Measurements from ENCODE around the gene BRSK2.

Gene BRSK2

GRCh38 chr11:1466784-1467183 is 77.0 kb downstream of the BRSK2 start:
- no peak overlapping the region for H3K27ac ChIP-seq (ENCODE audit: low read length)
- no peaks in the 10 kb centered on the region for H3K9me3 ChIP-seq (ENCODE audit: control insufficient read depth in 2 of 2, low read length in 2 of 2)
- no peak overlapping the region for H3K9ac ChIP-seq (ENCODE audit: low read length in 2 of 2)
- no peak overlapping the region for H3K4me3 ChIP-seq (ENCODE audit: low read length in 2 of 2)
- H3K27me3 ChIP-seq (ENCODE audit: control insufficient read depth in 1 of 2, insufficient read depth in 2 of 2, low read length in 2 of 2), result no peaks in the 10 kb centered on the region
- H3K4me1 ChIP-seq (ENCODE audit: control insufficient read depth, insufficient read depth, low read length), result peaks cover 16% of the 10 kb centered on the region
- H3K36me3 ChIP-seq (ENCODE audit: control insufficient read depth in 2 of 2, insufficient read depth in 2 of 2, low read length in 2 of 2), result peaks cover 22 to 28% of the 10 kb centered on the region in 2 donors

- no peak overlapping the region for H3K27ac ChIP-seq (ENCODE audit: low read length)
- no peaks in the 10 kb centered on the region for H3K9me3 ChIP-seq (ENCODE audit: control insufficient read depth in 2 of 2, low read length in 2 of 2)
- no peaks in the 10 kb centered on the region for H3K27me3 ChIP-seq (ENCODE audit: control insufficient read depth in 1 of 2, insufficient read depth in 2 of 2, low read length in 2 of 2)
- H3K4me1 ChIP-seq (ENCODE audit: control insufficient read depth, insufficient read depth, low read length), result peaks cover 15% of the 10 kb centered on the region
- H3K9ac ChIP-seq (ENCODE audit: low read length in 2 of 2), result peak overlapping the region in 1 of 2 donors; percentile 36
- H3K4me3 ChIP-seq (ENCODE audit: low read length in 2 of 2), result no peak overlapping the region
- H3K36me3 ChIP-seq (ENCODE audit: control insufficient read depth in 2 of 2, insufficient read depth in 2 of 2, low read length in 2 of 2), result peaks cover 22 to 30% of the 10 kb centered on the region in 2 donors
Measured at GRCh38 chr11:1467270-1467669, 77.5 kb downstream of the BRSK2 start.

- Histone ChIP-seq H3K9me3 (ENCODE audit: control insufficient read depth in 2 of 2, low read length in 2 of 2) (no peaks in the 10 kb centered on the region), H3K27ac (ENCODE audit: low read length) (peak overlapping the region; percentile 49), H3K9ac (ENCODE audit: low read length in 2 of 2) (no peak overlapping the region), H3K4me1 (ENCODE audit: control insufficient read depth, insufficient read depth, low read length) (peaks cover 15% of the 10 kb centered on the region), H3K36me3 (ENCODE audit: control insufficient read depth in 2 of 2, insufficient read depth in 2 of 2, low read length in 2 of 2) (peaks cover 29 to 36% of the 10 kb centered on the region in 2 donors), H3K27me3 (ENCODE audit: control insufficient read depth in 1 of 2, insufficient read depth in 2 of 2, low read length in 2 of 2) (no peaks in the 10 kb centered on the region), H3K4me3 (ENCODE audit: low read length in 2 of 2) (no peak overlapping the region)
Measured at GRCh38 chr11:1468002-1468401, 78.3 kb downstream of the BRSK2 start.

GRCh38 chr11:1468473-1469066 is 78.8 kb downstream of the BRSK2 start:
- H3K4me3 ChIP-seq (ENCODE audit: low read length in 2 of 2), result no peak overlapping the region

GRCh38 chr11:1469287-1469910 is 79.7 kb downstream of the BRSK2 start:
- Histone ChIP-seq H3K27ac (ENCODE audit: low read length) (no peak overlapping the region), H3K4me3 (ENCODE audit: low read length in 2 of 2) (no peak overlapping the region), H3K36me3 (ENCODE audit: control insufficient read depth in 2 of 2, insufficient read depth in 2 of 2, low read length in 2 of 2) (peaks cover 42 to 46% of the 10 kb centered on the region in 2 donors), H3K9me3 (ENCODE audit: control insufficient read depth in 2 of 2, low read length in 2 of 2) (no peaks in the 10 kb centered on the region), H3K27me3 (ENCODE audit: control insufficient read depth in 1 of 2, insufficient read depth in 2 of 2, low read length in 2 of 2) (no peaks in the 10 kb centered on the region), H3K4me1 (ENCODE audit: control insufficient read depth, insufficient read depth, low read length) (peaks cover 15% of the 10 kb centered on the region), H3K9ac (ENCODE audit: low read length in 2 of 2) (no peak overlapping the region)

More at GRCh38 chr11:1468473-1469066, 78.8 kb downstream of the BRSK2 start:
- Histone ChIP-seq H3K36me3 (ENCODE audit: control insufficient read depth in 2 of 2, insufficient read depth in 2 of 2, low read length in 2 of 2) (peaks cover 35 to 41% of the 10 kb centered on the region in 2 donors), H3K9ac (ENCODE audit: low read length in 2 of 2) (no peak overlapping the region), H3K27me3 (ENCODE audit: control insufficient read depth in 1 of 2, insufficient read depth in 2 of 2, low read length in 2 of 2) (no peaks in the 10 kb centered on the region), H3K9me3 (ENCODE audit: control insufficient read depth in 2 of 2, low read length in 2 of 2) (no peaks in the 10 kb centered on the region), H3K27ac (ENCODE audit: low read length) (peak overlapping the region; percentile 49), H3K4me1 (ENCODE audit: control insufficient read depth, insufficient read depth, low read length) (peaks cover 15% of the 10 kb centered on the region)

- Histone ChIP-seq H3K27me3 (ENCODE audit: control insufficient read depth in 1 of 2, insufficient read depth in 2 of 2, low read length in 2 of 2) (no peaks in the 10 kb centered on the region), H3K9me3 (ENCODE audit: control insufficient read depth in 2 of 2, low read length in 2 of 2) (no peaks in the 10 kb centered on the region), H3K9ac (ENCODE audit: low read length in 2 of 2) (no peak overlapping the region), H3K4me1 (ENCODE audit: control insufficient read depth, insufficient read depth, low read length) (peaks cover 15% of the 10 kb centered on the region), H3K4me3 (ENCODE audit: low read length in 2 of 2) (no peak overlapping the region), H3K27ac (ENCODE audit: low read length) (no peak overlapping the region), H3K36me3 (ENCODE audit: control insufficient read depth in 2 of 2, insufficient read depth in 2 of 2, low read length in 2 of 2) (peaks cover 47 to 50% of the 10 kb centered on the region in 2 donors)
Measured at GRCh38 chr11:1469911-1470680, 80.4 kb downstream of the BRSK2 start.

GRCh38 chr11:1470681-1471611 is 81.2 kb downstream of the BRSK2 start:
- Histone ChIP-seq H3K36me3 (ENCODE audit: control insufficient read depth in 2 of 2, insufficient read depth in 2 of 2, low read length in 2 of 2) (peaks cover 55 to 56% of the 10 kb centered on the region in 2 donors), H3K4me1 (ENCODE audit: control insufficient read depth, insufficient read depth, low read length) (peaks cover 15% of the 10 kb centered on the region), H3K27me3 (ENCODE audit: control insufficient read depth in 1 of 2, insufficient read depth in 2 of 2, low read length in 2 of 2) (no peaks in the 10 kb centered on the region), H3K9ac (ENCODE audit: low read length in 2 of 2) (no peak overlapping the region), H3K4me3 (ENCODE audit: low read length in 2 of 2) (no peak overlapping the region), H3K9me3 (ENCODE audit: control insufficient read depth in 2 of 2, low read length in 2 of 2) (no peaks in the 10 kb centered on the region), H3K27ac (ENCODE audit: low read length) (no peak overlapping the region)

GRCh38 chr11:1471736-1472135 is 82.0 kb downstream of the BRSK2 start:
- Histone ChIP-seq H3K9me3 (ENCODE audit: control insufficient read depth in 2 of 2, low read length in 2 of 2) (no peaks in the 10 kb centered on the region), H3K36me3 (ENCODE audit: control insufficient read depth in 2 of 2, insufficient read depth in 2 of 2, low read length in 2 of 2) (peaks cover 61 to 63% of the 10 kb centered on the region in 2 donors), H3K9ac (ENCODE audit: low read length in 2 of 2) (no peak overlapping the region), H3K4me1 (ENCODE audit: control insufficient read depth, insufficient read depth, low read length) (peaks cover 12% of the 10 kb centered on the region), H3K27me3 (ENCODE audit: control insufficient read depth in 1 of 2, insufficient read depth in 2 of 2, low read length in 2 of 2) (no peaks in the 10 kb centered on the region), H3K27ac (ENCODE audit: low read length) (no peak overlapping the region), H3K4me3 (ENCODE audit: low read length in 2 of 2) (no peak overlapping the region)

GRCh38 chr11:1472180-1473005 is 82.7 kb downstream of the BRSK2 start:
- Histone ChIP-seq H3K9ac (ENCODE audit: low read length in 2 of 2) (no peak overlapping the region), H3K4me1 (ENCODE audit: control insufficient read depth, insufficient read depth, low read length) (peaks cover 13% of the 10 kb centered on the region), H3K27me3 (ENCODE audit: control insufficient read depth in 1 of 2, insufficient read depth in 2 of 2, low read length in 2 of 2) (no peaks in the 10 kb centered on the region), H3K4me3 (ENCODE audit: low read length in 2 of 2) (no peak overlapping the region), H3K27ac (ENCODE audit: low read length) (no peak overlapping the region), H3K9me3 (ENCODE audit: control insufficient read depth in 2 of 2, low read length in 2 of 2) (no peaks in the 10 kb centered on the region), H3K36me3 (ENCODE audit: control insufficient read depth in 2 of 2, insufficient read depth in 2 of 2, low read length in 2 of 2) (peaks cover 64 to 70% of the 10 kb centered on the region in 2 donors)
